Muscle layer of duodenum (tissue), 2 donors: ENCODE data around the gene DDO.

ENCODE experiments used
- H3K27ac ChIP-seq: one replicate; pipeline ENCODE4 v1.7.0; 2013; ENCODE audit warnings: mild to moderate bottlenecking, low read length
- H3K27me3 ChIP-seq: one replicate; pipeline ENCODE4 v1.7.0; 2013; ENCODE audit warnings: low read depth, mild to moderate bottlenecking, control low read depth, low read length
- H3K36me3 ChIP-seq, 2 donors: one replicate each; pipeline ENCODE4 v1.7.0; 2013; ENCODE audit warnings: low read length in 2 of 2, control low read depth in 1 of 2, mild to moderate bottlenecking in 1 of 2; ENCODE audit not compliant: insufficient read depth in 2 of 2, control insufficient read depth in 1 of 2
- H3K4me1 ChIP-seq, 2 donors: one replicate each; pipeline ENCODE4 v1.7.0; 2013; ENCODE audit warnings: low read length in 2 of 2, mild to moderate bottlenecking in 2 of 2, control low read depth in 1 of 2, moderate library complexity in 1 of 2; ENCODE audit not compliant: insufficient read depth in 2 of 2, control insufficient read depth in 1 of 2
- H3K4me3 ChIP-seq, 2 donors: one replicate each; pipeline ENCODE4 v1.7.0; 2013; ENCODE audit warnings: low read length in 2 of 2, low read depth in 1 of 2, mild to moderate bottlenecking in 1 of 2
- H3K9me3 ChIP-seq, 2 donors: one replicate each; pipeline ENCODE4 v1.7.0; 2013; ENCODE audit warnings: low read length in 2 of 2, control low read depth in 1 of 2, mild to moderate bottlenecking in 1 of 2; ENCODE audit not compliant: control insufficient read depth in 1 of 2
- donor health status: healthy.

The DDO gene

DNA sequence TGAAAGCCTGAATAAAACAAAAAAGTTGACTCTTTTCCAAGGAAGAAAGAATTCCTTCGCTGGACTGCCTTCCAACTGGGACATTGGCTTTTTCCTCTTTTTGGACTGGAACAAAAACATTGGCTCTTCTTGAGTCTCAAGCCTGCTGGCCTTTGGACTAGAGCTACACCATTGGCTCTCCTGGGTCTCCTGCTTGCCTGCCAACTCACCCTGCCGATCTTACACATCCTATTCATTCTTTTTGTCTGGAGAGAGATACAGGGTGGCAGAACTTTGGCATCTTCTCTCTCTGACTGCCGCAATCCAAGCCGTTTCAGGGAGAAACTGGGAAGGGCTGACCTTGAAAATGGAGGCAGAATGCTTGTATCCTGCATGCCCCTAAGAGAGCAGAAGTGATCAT, 20.2 kb downstream of the DDO start:
- no peaks in the 10 kb centered on the region for H3K27me3 ChIP-seq
- H3K4me1 ChIP-seq: peaks cover 0 to 9% of the 10 kb centered on the region in 2 donors
- no peaks in the 10 kb centered on the region for H3K36me3 ChIP-seq
- no peak overlapping the region for H3K27ac ChIP-seq
- H3K9me3 ChIP-seq: no peaks in the 10 kb centered on the region
- H3K4me3 ChIP-seq: no peak overlapping the region

DNA sequence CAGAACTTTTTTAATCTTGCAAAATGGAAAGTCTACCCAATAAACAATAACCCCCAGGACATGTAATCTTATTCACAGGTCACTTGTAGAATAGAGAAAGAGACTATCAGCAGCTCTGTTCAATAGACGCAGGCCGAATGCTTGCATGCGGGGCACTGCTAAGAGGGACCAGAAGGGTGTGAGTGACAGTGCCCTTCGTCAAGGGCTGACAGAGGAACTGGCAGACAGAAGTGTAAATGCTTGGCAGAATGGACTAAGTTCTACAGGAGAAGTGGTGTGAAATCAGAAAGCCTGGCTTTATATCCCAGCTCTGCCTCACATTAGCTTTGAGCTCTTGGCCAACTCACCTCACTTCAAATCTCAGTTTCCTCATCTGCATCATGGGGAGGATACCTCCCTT, 21.0 kb downstream of the DDO start:
- Histone ChIP-seq H3K27ac (no peak overlapping the region), H3K9me3 (no peaks in the 10 kb centered on the region), H3K4me3 (no peak overlapping the region), H3K27me3 (no peaks in the 10 kb centered on the region), H3K4me1 (peaks cover 0 to 13% of the 10 kb centered on the region in 2 donors), H3K36me3 (no peaks in the 10 kb centered on the region)

GRCh38 chr6:110392727-110393126, 22.6 kb downstream of the DDO start:
- Histone ChIP-seq H3K27ac (no peak overlapping the region), H3K4me1 (peaks cover 0 to 13% of the 10 kb centered on the region in 2 donors), H3K9me3 (no peaks in the 10 kb centered on the region), H3K27me3 (no peaks in the 10 kb centered on the region), H3K4me3 (no peak overlapping the region), H3K36me3 (no peaks in the 10 kb centered on the region)

DNA sequence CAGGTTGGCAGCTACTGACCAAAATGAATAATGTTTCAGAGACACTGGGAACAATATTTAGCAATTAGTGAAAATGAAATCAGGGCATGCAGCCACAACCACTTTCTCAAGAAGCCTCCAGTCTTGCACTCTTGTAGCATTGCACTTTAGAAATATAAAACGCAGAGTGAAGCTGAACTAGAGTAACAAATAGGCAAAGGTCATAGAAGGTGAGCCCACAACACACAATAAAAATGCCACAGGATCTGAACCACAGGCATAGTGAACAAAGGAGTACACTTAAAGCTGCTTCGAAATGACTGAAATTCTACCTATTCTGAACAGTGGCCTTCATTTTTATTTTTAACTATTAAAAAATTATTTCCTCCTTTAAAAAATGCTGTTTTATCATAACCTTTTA, 25.0 kb downstream of the DDO start:
- Histone ChIP-seq H3K9me3 (no peaks in the 10 kb centered on the region), H3K4me3 (no peak overlapping the region), H3K4me1 (peaks cover 0 to 13% of the 10 kb centered on the region in 2 donors), H3K27ac (no peak overlapping the region), H3K27me3 (no peaks in the 10 kb centered on the region), H3K36me3 (no peaks in the 10 kb centered on the region)

DNA sequence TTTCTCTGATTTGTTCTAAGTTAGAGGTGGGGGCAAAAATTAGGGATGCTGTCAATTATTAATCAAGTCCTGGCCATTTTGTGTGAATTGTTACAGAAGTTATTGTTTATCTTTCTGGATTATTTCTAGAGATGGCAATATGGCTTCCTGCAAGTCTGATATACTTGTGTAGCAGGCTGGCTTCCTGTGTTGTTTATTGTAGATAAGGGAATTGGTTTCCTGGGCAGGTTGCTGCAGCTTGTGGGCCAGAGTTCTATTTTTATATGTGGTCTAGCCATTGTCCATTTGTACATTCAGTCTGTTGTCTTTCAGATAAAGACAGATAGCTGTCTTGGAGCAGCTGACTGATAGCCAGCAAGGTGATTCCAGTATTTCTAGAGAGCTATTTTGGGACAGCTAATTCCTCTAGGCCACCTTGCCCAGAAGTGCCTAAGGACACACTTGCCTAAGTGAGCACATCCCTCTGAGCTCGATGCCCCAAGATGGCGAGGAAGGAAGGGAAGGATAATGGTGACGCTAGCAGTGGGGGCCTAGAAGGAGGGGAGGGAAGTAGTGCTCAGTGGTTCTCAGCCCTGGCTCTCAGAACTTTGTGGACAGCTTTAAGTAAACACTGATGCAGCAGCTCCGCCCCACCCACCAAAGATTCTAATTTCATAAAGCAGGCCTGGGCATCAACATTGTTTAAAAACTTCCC, 25.5 kb downstream of the DDO start:
- no peaks in the 10 kb centered on the region for H3K36me3 ChIP-seq
- H3K9me3 ChIP-seq: no peaks in the 10 kb centered on the region
- H3K27me3 ChIP-seq: no peaks in the 10 kb centered on the region
- no peak overlapping the region for H3K4me3 ChIP-seq
- peaks cover 0 to 13% of the 10 kb centered on the region in 2 donors for H3K4me1 ChIP-seq
- H3K27ac ChIP-seq: no peak overlapping the region

DNA sequence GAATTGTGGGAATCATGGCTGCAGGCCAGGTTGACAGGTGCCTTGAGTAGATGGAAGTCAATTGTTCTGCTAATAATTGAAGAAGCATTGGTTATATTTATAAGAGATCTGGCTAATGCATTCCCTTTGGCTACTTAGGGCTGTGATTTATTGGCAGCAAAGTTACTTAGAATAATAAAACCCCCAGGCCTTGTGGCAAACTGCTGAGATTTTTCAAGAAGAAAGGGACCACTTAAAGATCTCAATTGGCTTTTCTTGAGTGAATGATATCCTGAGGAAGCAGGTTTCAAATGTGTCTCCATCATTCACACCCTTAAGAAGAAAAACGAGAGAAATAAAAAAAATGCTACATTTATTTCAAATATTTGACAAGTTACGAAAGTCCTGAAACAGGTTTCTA, 27.4 kb downstream of the DDO start:
- Histone ChIP-seq H3K9me3 (no peaks in the 10 kb centered on the region), H3K27me3 (no peaks in the 10 kb centered on the region), H3K4me1 (peaks cover 0 to 13% of the 10 kb centered on the region in 2 donors)

DNA sequence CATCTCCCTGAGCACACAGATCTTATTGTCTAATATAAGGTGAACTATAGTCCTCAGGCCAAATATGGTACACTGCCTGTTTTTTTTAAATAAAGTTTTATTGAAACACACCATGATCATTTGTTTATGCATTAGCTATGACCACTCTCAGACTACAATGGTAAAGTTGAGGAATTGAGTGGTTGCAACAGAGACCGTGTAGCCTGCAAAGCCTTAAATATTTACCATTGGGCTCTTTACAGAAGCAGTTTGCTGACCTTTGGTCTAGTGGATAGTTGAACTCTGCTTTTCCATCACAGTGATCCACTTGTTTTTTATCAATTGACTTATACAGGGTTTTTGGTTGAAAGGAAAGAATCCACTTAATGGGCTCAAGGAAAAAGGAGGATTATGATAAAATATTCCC, 29.9 kb downstream of the DDO start:
- no peaks in the 10 kb centered on the region for H3K9me3 ChIP-seq
- no peaks in the 10 kb centered on the region for H3K27me3 ChIP-seq
- H3K27ac ChIP-seq: no peak overlapping the region
- H3K36me3 ChIP-seq: no peaks in the 10 kb centered on the region
- H3K4me3 ChIP-seq: no peak overlapping the region
- peaks cover 0 to 8% of the 10 kb centered on the region in 2 donors for H3K4me1 ChIP-seq

More for the DNA sequence above, 27.4 kb downstream of the DDO start:
- no peaks in the 10 kb centered on the region for H3K36me3 ChIP-seq
- H3K27ac ChIP-seq: no peak overlapping the region
- no peak overlapping the region for H3K4me3 ChIP-seq

- Histone ChIP-seq H3K9me3 (no peaks in the 10 kb centered on the region), H3K36me3 (no peaks in the 10 kb centered on the region), H3K4me1 (no peaks in the 10 kb centered on the region), H3K27me3 (no peaks in the 10 kb centered on the region), H3K27ac (no peak overlapping the region), H3K4me3 (no peak overlapping the region)
These were observed 36.8 kb downstream of the DDO start for GRCh38 chr6:110378552-110378951.

GRCh38 chr6:110369066-110369465, 46.3 kb downstream of the DDO start:
- Histone ChIP-seq H3K9me3 (no peaks in the 10 kb centered on the region), H3K4me3 (no peak overlapping the region), H3K4me1 (peaks cover 0 to 5% of the 10 kb centered on the region in 2 donors), H3K27ac (no peak overlapping the region), H3K36me3 (no peaks in the 10 kb centered on the region), H3K27me3 (no peaks in the 10 kb centered on the region)

GRCh38 chr6:110368284-110368683, 47.1 kb downstream of the DDO start:
- peaks cover 0 to 5% of the 10 kb centered on the region in 2 donors for H3K4me1 ChIP-seq
- H3K9me3 ChIP-seq: no peaks in the 10 kb centered on the region
- no peak overlapping the region for H3K4me3 ChIP-seq
- H3K27me3 ChIP-seq: no peaks in the 10 kb centered on the region
- H3K27ac ChIP-seq: no peak overlapping the region
- H3K36me3 ChIP-seq: no peaks in the 10 kb centered on the region

DNA sequence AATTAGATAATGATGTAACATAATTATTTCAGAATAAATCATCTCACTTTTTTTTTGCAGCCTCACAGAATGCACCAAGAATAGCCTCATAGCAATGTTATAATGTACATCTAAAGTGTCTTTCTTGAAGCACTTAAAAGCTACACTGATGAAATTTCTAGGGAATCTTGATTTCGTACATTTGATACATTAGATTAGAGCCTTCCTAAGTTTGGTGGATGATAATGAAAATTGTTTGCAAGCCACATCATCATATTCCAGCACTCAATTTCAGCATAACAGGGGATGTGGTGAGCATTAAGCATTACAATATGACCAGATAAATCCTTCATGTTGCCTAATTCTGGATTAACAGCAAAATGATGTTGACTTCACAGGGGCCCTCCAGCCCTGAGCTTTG, 47.5 kb downstream of the DDO start:
- no peak overlapping the region for H3K27ac ChIP-seq
- H3K9me3 ChIP-seq: no peaks in the 10 kb centered on the region
- no peak overlapping the region for H3K4me3 ChIP-seq
- peaks cover 0 to 5% of the 10 kb centered on the region in 2 donors for H3K4me1 ChIP-seq
- H3K27me3 ChIP-seq: no peaks in the 10 kb centered on the region
- H3K36me3 ChIP-seq: no peaks in the 10 kb centered on the region

DNA sequence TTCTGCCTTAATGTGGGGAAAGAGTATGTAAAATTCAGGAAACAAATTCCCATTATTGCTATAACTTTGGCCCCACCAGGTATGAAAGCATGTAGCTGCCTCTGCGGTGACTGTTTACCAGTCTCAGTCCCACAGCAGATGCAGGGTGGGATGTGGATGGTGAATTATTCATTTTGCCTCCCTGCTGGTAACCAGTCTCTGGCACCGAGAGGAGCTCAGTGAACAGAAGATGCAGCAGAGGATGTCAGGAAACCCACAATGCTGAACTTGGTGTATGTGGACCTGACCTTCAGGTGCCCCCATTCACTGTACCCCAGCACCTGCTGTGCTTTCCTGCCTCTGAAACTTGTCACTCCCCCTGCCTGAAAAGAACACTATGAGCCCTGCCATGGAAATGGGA, 48.4 kb downstream of the DDO start:
- peaks cover 0 to 5% of the 10 kb centered on the region in 2 donors for H3K4me1 ChIP-seq

More for the DNA sequence above, 48.4 kb downstream of the DDO start:
- H3K36me3 ChIP-seq: no peaks in the 10 kb centered on the region
- no peaks in the 10 kb centered on the region for H3K27me3 ChIP-seq
- no peak overlapping the region for H3K27ac ChIP-seq
- H3K9me3 ChIP-seq: no peaks in the 10 kb centered on the region
- H3K4me3 ChIP-seq: no peak overlapping the region
